ENCODE results near the gene MIOS.

GRCh38 chr7:7537711-7538110 lies 29.0 kb upstream of the MIOS start:
- TF ChIP-seq, protein P1, sequence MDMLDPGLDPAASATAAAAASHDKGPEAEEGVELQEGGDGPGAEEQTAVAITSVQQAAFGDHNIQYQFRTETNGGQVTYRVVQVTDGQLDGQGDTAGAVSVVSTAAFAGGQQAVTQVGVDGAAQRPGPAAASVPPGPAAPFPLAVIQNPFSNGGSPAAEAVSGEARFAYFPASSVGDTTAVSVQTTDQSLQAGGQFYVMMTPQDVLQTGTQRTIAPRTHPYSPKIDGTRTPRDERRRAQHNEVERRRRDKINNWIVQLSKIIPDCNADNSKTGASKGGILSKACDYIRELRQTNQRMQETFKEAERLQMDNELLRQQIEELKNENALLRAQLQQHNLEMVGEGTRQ (CRISPR knock-in tag; IDR thresholded peaks at IDR 0.05), result no peak
- no peak for TF ChIP-seq CTCF (IDR thresholded peaks at IDR 0.05)
- no peak for TF ChIP-seq CREM (CRISPR knock-in tag; IDR thresholded peaks at IDR 0.05)
- no peak for TF ChIP-seq JUN (CRISPR knock-in tag; IDR thresholded peaks at IDR 0.05)
- TF ChIP-seq ETV6 (CRISPR knock-in tag; IDR thresholded peaks at IDR 0.05), result no peak
- TF ChIP-seq, protein P2, sequence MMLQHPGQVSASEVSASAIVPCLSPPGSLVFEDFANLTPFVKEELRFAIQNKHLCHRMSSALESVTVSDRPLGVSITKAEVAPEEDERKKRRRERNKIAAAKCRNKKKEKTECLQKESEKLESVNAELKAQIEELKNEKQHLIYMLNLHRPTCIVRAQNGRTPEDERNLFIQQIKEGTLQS (CRISPR knock-in tag; conservative IDR thresholded peaks at IDR 0.05), result no peak
- TF ChIP-seq SP1 (CRISPR knock-in tag; conservative IDR thresholded peaks at IDR 0.05), result no peak
- TF ChIP-seq, protein P3, sequence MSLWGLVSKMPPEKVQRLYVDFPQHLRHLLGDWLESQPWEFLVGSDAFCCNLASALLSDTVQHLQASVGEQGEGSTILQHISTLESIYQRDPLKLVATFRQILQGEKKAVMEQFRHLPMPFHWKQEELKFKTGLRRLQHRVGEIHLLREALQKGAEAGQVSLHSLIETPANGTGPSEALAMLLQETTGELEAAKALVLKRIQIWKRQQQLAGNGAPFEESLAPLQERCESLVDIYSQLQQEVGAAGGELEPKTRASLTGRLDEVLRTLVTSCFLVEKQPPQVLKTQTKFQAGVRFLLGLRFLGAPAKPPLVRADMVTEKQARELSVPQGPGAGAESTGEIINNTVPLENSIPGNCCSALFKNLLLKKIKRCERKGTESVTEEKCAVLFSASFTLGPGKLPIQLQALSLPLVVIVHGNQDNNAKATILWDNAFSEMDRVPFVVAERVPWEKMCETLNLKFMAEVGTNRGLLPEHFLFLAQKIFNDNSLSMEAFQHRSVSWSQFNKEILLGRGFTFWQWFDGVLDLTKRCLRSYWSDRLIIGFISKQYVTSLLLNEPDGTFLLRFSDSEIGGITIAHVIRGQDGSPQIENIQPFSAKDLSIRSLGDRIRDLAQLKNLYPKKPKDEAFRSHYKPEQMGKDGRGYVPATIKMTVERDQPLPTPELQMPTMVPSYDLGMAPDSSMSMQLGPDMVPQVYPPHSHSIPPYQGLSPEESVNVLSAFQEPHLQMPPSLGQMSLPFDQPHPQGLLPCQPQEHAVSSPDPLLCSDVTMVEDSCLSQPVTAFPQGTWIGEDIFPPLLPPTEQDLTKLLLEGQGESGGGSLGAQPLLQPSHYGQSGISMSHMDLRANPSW (CRISPR knock-in tag; conservative IDR thresholded peaks at IDR 0.05; ENCODE audit: low read depth), result no peak
- TF ChIP-seq, protein P4, sequence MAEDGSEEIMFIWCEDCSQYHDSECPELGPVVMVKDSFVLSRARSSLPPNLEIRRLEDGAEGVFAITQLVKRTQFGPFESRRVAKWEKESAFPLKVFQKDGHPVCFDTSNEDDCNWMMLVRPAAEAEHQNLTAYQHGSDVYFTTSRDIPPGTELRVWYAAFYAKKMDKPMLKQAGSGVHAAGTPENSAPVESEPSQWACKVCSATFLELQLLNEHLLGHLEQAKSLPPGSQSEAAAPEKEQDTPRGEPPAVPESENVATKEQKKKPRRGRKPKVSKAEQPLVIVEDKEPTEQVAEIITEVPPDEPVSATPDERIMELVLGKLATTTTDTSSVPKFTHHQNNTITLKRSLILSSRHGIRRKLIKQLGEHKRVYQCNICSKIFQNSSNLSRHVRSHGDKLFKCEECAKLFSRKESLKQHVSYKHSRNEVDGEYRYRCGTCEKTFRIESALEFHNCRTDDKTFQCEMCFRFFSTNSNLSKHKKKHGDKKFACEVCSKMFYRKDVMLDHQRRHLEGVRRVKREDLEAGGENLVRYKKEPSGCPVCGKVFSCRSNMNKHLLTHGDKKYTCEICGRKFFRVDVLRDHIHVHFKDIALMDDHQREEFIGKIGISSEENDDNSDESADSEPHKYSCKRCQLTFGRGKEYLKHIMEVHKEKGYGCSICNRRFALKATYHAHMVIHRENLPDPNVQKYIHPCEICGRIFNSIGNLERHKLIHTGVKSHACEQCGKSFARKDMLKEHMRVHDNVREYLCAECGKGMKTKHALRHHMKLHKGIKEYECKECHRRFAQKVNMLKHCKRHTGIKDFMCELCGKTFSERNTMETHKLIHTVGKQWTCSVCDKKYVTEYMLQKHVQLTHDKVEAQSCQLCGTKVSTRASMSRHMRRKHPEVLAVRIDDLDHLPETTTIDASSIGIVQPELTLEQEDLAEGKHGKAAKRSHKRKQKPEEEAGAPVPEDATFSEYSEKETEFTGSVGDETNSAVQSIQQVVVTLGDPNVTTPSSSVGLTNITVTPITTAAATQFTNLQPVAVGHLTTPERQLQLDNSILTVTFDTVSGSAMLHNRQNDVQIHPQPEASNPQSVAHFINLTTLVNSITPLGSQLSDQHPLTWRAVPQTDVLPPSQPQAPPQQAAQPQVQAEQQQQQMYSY (CRISPR knock-in tag; IDR thresholded peaks at IDR 0.05), result no peak
- TF ChIP-seq IRF2 (CRISPR knock-in tag; IDR thresholded peaks at IDR 0.05; ENCODE audit: borderline replicate concordance, low read depth), result no peak
- no peak for TF ChIP-seq NR1H2 (CRISPR knock-in tag; IDR thresholded peaks at IDR 0.05)

Measured in WTC11 (cell line).